HepG2 (cell line): ENCODE data around the gene EGLN1. TPM values are rescaled to one million over a fixed set of nuclear protein-coding genes. Genes with fewer than 3 reads are reported as not detected.

Experiments
- AHR ChIP-seq: IDR thresholded peaks from 2 replicates; pipeline ENCODE4 v1.6.1; 2018; ENCODE audit warnings: missing genetic modification reagents, missing compliant biosample characterization
- HNRNPUL1 ChIP-seq: fragments of 200-400 bp; formaldehyde crosslinking; IDR thresholded peaks from 2 replicates; pipeline ENCODE4 v1.6.1; 2017; ENCODE audit warnings: low read depth, mild to moderate bottlenecking, low read length, moderate library complexity
- KLF11 ChIP-seq: IDR thresholded peaks from 2 replicates; pipeline ENCODE4 v1.6.1; 2016; ENCODE audit warnings: missing compliant biosample characterization
- KLF9 ChIP-seq: IDR thresholded peaks from 2 replicates; pipeline ENCODE4 v1.6.1; 2016; ENCODE audit warnings: low read depth
- MED13 ChIP-seq: sonication (generic); formaldehyde crosslinking; IDR thresholded peaks from 2 replicates; pipeline ENCODE4 v1.5.0; 2020; ENCODE audit warnings: missing genetic modification reagents
- MIXL1 ChIP-seq: IDR thresholded peaks from 2 replicates; pipeline ENCODE4 v1.6.1; 2016
- PTBP1 ChIP-seq: fragments of 200-400 bp; formaldehyde crosslinking; IDR thresholded peaks from 2 replicates; pipeline ENCODE4 v1.6.1; 2018; ENCODE audit warnings: low read length, low read depth; ENCODE audit not compliant: poor library complexity, severe bottlenecking
- RFXANK ChIP-seq: IDR thresholded peaks from 2 replicates; pipeline ENCODE4 v1.6.1; 2016
- SRSF1 ChIP-seq: fragments of 200-400 bp; formaldehyde crosslinking; optimal IDR thresholded peaks from 2 replicates; pipeline ENCODE3; 2017; ENCODE audit warnings: mild to moderate bottlenecking, low read depth, low read length, moderate library complexity
- TBX2 ChIP-seq: sonication (generic); formaldehyde crosslinking; IDR thresholded peaks from 2 replicates; pipeline ENCODE4 v1.5.0; 2020; ENCODE audit warnings: missing genetic modification reagents, mild to moderate bottlenecking, borderline replicate concordance
- TEAD3 ChIP-seq: optimal IDR thresholded peaks from 2 replicates; pipeline ENCODE3; 2016; ENCODE audit warnings: borderline replicate concordance
- ZFP90 ChIP-seq: sonication (generic); formaldehyde crosslinking; IDR thresholded peaks from 2 replicates; pipeline ENCODE4 v1.8.0; 2022; ENCODE audit warnings: missing genetic modification reagents, mild to moderate bottlenecking, inconsistent platforms, borderline replicate concordance
- ZNF101 ChIP-seq: sonication (generic); formaldehyde crosslinking; IDR thresholded peaks from 2 replicates; pipeline ENCODE4 v1.4.0; 2020; ENCODE audit warnings: mild to moderate bottlenecking, low read depth, missing genetic modification reagents, borderline replicate concordance
- ZNF333 ChIP-seq: sonication (generic); formaldehyde crosslinking; IDR thresholded peaks from 2 replicates; pipeline ENCODE4 v1.4.0; 2020; ENCODE audit warnings: mild to moderate bottlenecking, missing genetic modification reagents, borderline replicate concordance
- ZNF670 ChIP-seq: sonication (generic); formaldehyde crosslinking; IDR thresholded peaks from 2 replicates; pipeline ENCODE4 v1.8.0; 2022; ENCODE audit warnings: mild to moderate bottlenecking, missing genetic modification reagents, borderline replicate concordance
- ZNF879 ChIP-seq: sonication (generic); formaldehyde crosslinking; IDR thresholded peaks from 2 replicates; pipeline ENCODE4 v1.8.1; 2023; ENCODE audit warnings: missing genetic modification reagents
- polyA plus RNA-seq, 8 experiments: library from polyadenylated mRNA; depleted of rRNA in 3 of 8; stranded (reverse) in 7 of 8; unstranded in 1 of 8; fragments of >200 nt; fragmentation: Illumina TruSeq in 4 of 8; extraction: Trizol in 4 of 8; gene quantifications; 2 replicates each; pipeline versions ENCODE4 v1.2.1 to v1.2.3, GENCODE V29; 2011 to 2016; ENCODE audit warnings: low read depth in 4 of 8, missing spikeins in 1 of 8, mixed read lengths in 1 of 8; ENCODE audit not compliant: insufficient read depth in 1 of 8
- total RNA-seq, 5 experiments: library from RNA; depleted of rRNA; stranded (reverse); fragments of >200 nt; fragmentation: Illumina TruSeq; extraction: Trizol; gene quantifications; 2 replicates each; pipeline ENCODE4 v1.2.3, GENCODE V29; 2016; ENCODE audit warnings: low read depth in 1 of 5
- TF ChIP-seq, protein P1 (sequence below): sonication (generic); formaldehyde crosslinking; conservative IDR thresholded peaks from 2 replicates; pipeline ENCODE4 v1.4.0; 2020; ENCODE audit warnings: missing genetic modification reagents
- TF ChIP-seq, protein P2 (sequence below), 2 experiments: IDR thresholded peaks; 2 replicates each; pipeline ENCODE4 v1.6.1; 2011 to 2012; ENCODE audit warnings: low read length in 2 of 2, borderline replicate concordance in 1 of 2, low read depth in 1 of 2, mild to moderate bottlenecking in 1 of 2, moderate library complexity in 1 of 2
- TF ChIP-seq, protein P3 (sequence below): IDR thresholded peaks from 2 replicates; pipeline ENCODE4 v1.6.1; 2018; ENCODE audit warnings: missing genetic modification reagents
- TF ChIP-seq, protein P4 (sequence below): sonication (generic); formaldehyde crosslinking; IDR thresholded peaks from 2 replicates; pipeline ENCODE4 v1.4.0; 2020; ENCODE audit warnings: mild to moderate bottlenecking, low read depth, missing genetic modification reagents
- TF ChIP-seq, protein P5 (sequence below): sonication (generic); formaldehyde crosslinking; conservative IDR thresholded peaks from 2 replicates; pipeline ENCODE4 v1.8.0; 2022; ENCODE audit warnings: missing genetic modification reagents

EGLN1 gene
- total and polyA plus RNA-seq, 2 of the 13 experiments (the other 11 are each of a cell fraction or from before 2014, with no cell fraction given) = 34.4 to 44.1 TPM

DNA sequence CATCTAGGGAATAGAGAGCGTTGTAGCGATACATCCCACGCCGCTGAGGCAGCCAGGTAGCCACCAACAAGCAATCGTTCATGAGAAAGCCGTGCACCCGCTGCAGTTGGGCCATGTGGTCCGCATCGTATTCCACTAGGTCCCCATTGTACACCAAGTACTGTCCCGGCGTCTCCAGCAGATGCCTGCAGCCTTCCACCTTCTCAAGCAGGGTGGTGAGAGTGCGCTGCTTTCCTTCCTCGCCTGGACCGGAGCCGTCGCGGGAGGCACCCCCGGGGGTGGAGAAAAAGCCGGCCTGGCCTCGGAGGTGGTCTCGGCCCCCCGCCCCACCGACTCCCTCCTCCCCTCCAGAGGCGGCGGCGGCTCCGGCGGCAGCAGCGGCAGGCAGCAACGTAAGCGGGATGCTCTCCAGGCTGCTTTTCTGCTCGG is 85.0 kb downstream of the EGLN1 start (continued):
- TF ChIP-seq ZFP90 (CRISPR knock-in tag) = no peak
- TF ChIP-seq, protein P1, sequence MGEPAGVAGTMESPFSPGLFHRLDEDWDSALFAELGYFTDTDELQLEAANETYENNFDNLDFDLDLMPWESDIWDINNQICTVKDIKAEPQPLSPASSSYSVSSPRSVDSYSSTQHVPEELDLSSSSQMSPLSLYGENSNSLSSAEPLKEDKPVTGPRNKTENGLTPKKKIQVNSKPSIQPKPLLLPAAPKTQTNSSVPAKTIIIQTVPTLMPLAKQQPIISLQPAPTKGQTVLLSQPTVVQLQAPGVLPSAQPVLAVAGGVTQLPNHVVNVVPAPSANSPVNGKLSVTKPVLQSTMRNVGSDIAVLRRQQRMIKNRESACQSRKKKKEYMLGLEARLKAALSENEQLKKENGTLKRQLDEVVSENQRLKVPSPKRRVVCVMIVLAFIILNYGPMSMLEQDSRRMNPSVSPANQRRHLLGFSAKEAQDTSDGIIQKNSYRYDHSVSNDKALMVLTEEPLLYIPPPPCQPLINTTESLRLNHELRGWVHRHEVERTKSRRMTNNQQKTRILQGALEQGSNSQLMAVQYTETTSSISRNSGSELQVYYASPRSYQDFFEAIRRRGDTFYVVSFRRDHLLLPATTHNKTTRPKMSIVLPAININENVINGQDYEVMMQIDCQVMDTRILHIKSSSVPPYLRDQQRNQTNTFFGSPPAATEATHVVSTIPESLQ (CRISPR knock-in tag) = no peak
- no peak for TF ChIP-seq SRSF1
- no peak for TF ChIP-seq RFXANK
- no peak for TF ChIP-seq KLF9 (CRISPR knock-in tag)
- TF ChIP-seq ZNF333 (CRISPR knock-in tag) = no peak
- TF ChIP-seq ZNF879 = no peak
- TF ChIP-seq, protein P2, sequence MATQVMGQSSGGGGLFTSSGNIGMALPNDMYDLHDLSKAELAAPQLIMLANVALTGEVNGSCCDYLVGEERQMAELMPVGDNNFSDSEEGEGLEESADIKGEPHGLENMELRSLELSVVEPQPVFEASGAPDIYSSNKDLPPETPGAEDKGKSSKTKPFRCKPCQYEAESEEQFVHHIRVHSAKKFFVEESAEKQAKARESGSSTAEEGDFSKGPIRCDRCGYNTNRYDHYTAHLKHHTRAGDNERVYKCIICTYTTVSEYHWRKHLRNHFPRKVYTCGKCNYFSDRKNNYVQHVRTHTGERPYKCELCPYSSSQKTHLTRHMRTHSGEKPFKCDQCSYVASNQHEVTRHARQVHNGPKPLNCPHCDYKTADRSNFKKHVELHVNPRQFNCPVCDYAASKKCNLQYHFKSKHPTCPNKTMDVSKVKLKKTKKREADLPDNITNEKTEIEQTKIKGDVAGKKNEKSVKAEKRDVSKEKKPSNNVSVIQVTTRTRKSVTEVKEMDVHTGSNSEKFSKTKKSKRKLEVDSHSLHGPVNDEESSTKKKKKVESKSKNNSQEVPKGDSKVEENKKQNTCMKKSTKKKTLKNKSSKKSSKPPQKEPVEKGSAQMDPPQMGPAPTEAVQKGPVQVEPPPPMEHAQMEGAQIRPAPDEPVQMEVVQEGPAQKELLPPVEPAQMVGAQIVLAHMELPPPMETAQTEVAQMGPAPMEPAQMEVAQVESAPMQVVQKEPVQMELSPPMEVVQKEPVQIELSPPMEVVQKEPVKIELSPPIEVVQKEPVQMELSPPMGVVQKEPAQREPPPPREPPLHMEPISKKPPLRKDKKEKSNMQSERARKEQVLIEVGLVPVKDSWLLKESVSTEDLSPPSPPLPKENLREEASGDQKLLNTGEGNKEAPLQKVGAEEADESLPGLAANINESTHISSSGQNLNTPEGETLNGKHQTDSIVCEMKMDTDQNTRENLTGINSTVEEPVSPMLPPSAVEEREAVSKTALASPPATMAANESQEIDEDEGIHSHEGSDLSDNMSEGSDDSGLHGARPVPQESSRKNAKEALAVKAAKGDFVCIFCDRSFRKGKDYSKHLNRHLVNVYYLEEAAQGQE (IDR thresholded peaks at IDR 0.05; ENCODE audit: borderline replicate concordance in 1 of 2, low read depth in 1 of 2, low read length in 2 of 2) = no peak
- no peak for TF ChIP-seq KLF11
- no peak for TF ChIP-seq TBX2
- TF ChIP-seq HNRNPUL1 = no peak
- TF ChIP-seq ZNF101 (CRISPR knock-in tag) = no peak
- TF ChIP-seq AHR (CRISPR knock-in tag) = no peak
- TF ChIP-seq, protein P3, sequence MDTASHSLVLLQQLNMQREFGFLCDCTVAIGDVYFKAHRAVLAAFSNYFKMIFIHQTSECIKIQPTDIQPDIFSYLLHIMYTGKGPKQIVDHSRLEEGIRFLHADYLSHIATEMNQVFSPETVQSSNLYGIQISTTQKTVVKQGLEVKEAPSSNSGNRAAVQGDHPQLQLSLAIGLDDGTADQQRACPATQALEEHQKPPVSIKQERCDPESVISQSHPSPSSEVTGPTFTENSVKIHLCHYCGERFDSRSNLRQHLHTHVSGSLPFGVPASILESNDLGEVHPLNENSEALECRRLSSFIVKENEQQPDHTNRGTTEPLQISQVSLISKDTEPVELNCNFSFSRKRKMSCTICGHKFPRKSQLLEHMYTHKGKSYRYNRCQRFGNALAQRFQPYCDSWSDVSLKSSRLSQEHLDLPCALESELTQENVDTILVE (CRISPR knock-in tag) = no peak
- TF ChIP-seq MIXL1 (CRISPR knock-in tag) = no peak
- TF ChIP-seq TEAD3 = no peak
- peak; percentile 39 for TF ChIP-seq PTBP1
- no peak for TF ChIP-seq MED13 (CRISPR knock-in tag)
- TF ChIP-seq, protein P4, sequence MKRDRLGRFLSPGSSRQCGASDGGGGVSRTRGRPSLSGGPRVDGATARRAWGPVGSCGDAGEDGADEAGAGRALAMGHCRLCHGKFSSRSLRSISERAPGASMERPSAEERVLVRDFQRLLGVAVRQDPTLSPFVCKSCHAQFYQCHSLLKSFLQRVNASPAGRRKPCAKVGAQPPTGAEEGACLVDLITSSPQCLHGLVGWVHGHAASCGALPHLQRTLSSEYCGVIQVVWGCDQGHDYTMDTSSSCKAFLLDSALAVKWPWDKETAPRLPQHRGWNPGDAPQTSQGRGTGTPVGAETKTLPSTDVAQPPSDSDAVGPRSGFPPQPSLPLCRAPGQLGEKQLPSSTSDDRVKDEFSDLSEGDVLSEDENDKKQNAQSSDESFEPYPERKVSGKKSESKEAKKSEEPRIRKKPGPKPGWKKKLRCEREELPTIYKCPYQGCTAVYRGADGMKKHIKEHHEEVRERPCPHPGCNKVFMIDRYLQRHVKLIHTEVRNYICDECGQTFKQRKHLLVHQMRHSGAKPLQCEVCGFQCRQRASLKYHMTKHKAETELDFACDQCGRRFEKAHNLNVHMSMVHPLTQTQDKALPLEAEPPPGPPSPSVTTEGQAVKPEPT (CRISPR knock-in tag) = 0 out of 2 replicates have a peak, but pooled peaks have one; percentile 48
- TF ChIP-seq, protein P5, sequence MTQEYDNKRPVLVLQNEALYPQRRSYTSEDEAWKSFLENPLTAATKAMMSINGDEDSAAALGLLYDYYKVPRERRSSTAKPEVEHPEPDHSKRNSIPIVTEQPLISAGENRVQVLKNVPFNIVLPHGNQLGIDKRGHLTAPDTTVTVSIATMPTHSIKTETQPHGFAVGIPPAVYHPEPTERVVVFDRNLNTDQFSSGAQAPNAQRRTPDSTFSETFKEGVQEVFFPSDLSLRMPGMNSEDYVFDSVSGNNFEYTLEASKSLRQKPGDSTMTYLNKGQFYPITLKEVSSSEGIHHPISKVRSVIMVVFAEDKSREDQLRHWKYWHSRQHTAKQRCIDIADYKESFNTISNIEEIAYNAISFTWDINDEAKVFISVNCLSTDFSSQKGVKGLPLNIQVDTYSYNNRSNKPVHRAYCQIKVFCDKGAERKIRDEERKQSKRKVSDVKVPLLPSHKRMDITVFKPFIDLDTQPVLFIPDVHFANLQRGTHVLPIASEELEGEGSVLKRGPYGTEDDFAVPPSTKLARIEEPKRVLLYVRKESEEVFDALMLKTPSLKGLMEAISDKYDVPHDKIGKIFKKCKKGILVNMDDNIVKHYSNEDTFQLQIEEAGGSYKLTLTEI (CRISPR knock-in tag) = no peak
- TF ChIP-seq ZNF670 (CRISPR knock-in tag) = no peak
